DMS 273 (cell line): Measurements from ENCODE around the gene LARGE1.
"Not testable (repeated sequence)": the region's sequence is repeated elsewhere in the genome, so short reads cannot be mapped to it uniquely, and the experiment has no call there.

Source experiments
- DNase-seq: peaks from one replicate; lab custom pipeline; 2025; ENCODE audit not compliant: unreplicated experiment; lab: John Stamatoyannopoulos, UW

The LARGE1 gene

DNA sequence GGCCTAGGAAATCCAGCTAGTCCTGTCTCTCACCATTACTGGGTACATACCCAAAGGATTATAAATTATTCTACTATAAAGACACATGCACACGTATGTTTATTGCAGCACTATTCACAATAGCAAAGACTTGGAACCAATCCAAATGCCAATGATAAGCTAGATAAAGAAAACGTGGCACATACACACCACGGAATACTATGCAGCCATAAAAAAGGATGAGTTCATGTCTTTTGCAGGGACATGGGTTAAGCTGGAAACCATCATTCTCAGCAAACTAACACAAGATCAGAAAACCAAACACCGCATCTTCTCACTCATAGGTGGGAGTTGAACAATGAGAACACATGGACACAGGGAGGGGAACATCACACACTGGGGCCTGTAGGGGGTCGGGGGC lies 61.6 kb downstream of the LARGE1 start:
- DNase-seq: not testable (repeated sequence)

DNA sequence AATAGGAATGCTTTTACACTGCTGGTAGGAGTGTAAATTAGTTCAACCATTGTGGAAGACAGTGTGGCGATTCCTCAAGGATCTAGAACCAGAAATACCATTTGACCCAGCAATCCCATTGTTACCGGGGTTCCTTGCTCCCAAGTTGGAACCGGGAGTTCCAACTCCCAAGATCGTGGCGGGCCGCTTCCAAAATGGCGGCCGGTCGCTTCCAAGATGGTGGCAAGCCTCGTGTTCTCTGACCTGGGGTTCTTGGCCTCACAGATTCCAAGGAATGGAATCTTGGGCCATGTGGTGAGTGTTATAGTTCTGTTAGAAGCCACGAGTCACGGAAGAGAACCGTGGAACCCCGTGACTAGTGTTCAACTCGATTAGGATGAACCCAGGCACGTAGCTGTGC lies 62.5 kb downstream of the LARGE1 start:
- DNase-seq: not testable (repeated sequence)

DNA sequence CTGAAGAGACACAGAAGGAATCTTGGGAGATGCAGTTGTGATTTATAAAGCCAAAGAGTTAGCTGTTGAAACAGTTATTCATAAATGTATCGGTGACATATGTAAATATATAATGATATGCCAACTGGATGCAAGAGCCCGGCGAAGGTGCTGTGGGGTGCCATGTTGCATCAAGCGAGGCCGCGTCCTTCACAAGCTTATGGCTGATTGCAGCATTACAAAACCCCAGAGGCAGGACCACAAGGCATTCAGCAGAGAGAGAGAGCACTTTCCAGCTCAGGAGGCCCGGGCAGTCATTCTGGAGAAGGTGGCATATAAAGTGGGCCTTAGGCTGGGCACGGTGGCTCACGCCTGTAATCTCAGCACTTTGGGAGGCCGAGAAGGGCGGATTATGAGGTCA lies 65.6 kb downstream of the LARGE1 start:
- no peak for DNase-seq

DNA sequence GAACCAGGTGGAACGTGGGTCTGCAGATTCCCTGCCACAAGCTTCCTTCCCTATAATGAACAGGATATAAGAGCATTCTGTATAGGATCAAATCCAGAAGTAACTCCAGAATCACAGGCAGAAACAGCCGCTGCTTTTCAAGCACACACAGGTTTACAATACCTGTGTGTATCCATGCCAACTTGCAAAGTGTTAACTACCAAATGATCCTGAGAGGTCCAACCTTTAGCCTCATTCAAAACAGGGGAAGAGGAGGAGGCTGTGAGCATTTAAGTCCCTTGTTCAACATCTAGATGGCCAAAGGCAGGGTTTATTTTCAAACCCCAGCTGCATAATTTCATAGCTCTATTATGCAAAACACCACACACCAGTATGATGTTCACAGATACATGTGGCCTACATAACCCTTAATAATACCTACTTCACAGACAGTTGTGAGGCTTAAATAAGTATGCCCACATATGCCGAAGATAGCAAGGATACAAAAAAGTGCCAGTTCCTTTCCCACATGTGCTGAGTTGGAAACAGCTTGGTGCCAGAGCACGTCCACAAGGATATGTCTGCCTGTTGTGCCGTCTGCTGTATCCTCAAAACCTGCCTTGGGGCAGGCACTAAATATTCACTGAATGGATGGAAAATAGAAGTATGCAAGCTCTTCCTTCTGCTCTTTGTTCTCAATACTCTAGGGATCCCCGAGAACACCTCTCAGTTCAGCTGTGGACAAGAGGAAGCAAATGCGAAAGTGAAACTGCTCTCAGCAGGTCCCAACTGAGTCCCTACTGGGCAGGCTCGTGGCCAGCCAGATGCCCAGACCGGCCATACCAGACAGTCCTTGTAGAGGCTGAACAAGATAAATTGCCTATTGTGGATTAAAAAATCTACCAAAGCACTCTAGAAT lies 66.8 kb downstream of the LARGE1 start:
- peak; percentile 62 for DNase-seq

DNA sequence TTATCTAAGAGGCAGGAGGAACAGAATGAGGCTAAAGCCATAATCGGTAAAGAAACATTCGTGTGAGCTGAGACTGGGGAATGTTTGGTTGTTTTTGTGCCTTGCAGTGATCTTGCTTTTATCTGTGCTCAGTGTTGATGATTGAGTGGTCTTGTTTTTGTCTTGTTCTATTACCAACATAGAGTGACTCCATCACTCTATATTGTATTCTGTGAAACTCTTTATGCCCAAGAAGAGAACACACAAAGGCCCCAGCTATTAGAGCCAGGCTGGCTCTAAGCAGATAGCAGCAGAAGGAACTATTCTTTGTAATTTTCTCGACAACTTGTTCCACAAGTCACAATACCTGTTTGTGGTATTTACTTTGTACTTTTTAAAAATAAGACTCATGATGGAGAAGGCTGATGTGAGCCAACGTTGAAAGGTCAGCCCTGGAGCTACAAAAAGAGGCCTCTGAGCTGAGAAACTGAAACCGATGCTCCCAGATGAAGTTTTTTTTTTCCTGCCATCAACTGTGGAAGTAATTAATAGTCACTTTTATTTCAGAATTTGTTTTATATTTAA lies 68.4 kb downstream of the LARGE1 start:
- no peak for DNase-seq

DNA sequence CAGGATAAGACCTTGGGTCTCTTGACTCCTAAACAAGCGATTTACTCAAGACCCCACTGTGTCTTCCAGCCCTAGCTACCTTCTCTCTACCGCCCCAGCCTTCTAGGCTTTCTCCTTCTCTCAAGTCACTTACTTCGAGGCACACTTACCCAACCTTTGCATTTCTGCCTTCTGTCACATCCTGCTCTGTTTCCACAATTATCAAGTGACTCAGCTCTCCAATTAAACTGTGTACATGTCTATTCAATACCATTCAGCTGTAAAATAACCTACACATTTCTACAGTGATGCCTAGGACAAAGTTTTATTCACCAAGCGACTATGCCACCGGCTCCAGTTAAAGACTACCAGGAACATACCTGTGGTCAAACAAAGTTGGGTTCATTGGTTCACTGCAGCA lies 69.0 kb downstream of the LARGE1 start:
- DNase-seq: peak; percentile 6

DNA sequence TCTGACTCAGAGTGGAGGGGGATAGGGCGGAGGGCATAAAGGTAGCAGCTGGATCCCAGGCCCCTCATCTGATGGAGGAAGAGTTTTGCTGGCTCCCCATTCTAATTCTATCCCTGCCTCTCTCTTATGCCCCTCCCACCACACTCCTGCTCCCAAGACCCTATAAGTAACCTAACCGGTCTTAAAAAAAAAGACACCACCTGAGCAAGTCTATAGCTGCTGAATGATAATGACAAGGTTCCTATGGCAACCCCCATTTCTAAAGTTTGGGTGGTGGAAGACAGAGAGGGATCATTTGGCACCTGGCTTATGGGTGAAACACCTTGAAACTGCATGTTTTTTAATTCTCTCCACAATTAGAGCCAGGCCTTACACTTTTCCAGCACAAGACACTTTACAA lies 69.6 kb downstream of the LARGE1 start:
- DNase-seq: no peak

DNA sequence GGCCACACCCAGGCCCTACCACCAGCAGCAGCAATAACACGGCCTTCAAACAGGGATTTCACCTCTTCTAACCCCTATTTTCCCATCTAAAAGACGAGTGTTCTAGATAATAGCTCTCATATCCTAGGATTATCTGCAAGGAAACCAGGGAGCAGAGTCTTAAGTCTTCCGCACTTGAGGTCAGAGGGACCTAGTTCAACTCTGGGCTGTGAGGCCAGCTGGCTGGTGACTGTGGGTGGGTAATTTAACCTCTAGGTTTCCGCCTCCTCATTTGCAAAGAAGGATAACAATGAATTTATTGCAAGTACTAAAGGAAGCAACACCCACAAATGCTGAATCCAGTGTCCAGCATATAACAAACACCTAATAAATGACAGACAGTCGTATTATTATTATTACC lies 70.1 kb downstream of the LARGE1 start:
- DNase-seq: no peak

DNA sequence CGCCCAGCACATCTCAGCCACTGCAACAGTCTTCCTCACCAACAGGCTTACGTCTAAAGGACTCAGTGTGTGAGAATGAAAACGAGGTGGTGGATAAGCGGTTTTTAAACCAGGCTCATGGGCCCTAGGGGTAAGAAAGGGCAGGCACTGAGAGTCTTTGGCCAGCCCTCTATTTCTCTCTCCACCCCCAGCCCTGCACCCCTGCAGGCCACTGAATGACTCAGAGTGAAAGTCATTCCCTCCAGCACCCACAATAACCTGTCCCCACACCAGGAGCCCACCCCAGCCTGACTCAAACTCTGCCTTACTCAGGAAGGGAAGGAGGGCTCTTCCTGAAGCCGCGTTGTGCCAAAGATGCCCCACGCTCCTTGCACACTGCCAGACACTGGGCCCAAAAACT lies 72.0 kb downstream of the LARGE1 start:
- DNase-seq: no peak

DNA sequence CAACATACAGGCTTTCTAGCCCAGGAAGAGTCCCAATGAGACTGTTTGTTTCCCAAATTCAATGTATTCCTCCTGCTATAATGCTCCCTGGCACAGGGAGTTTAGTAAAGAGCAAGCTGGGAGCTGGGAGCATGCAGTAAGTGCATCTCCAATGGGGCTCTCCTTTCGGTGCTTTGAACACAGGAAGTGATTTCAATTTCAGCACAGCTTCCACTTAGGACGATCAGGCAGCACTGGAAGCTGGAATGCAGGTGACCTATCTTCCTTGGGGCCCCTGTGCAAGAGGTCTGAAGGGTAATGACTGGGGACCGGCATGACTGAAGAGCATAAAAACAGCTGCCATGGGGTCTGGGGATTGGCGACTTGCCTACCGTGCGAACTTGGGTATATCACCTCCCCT lies 76.0 kb downstream of the LARGE1 start:
- DNase-seq: no peak

DNA sequence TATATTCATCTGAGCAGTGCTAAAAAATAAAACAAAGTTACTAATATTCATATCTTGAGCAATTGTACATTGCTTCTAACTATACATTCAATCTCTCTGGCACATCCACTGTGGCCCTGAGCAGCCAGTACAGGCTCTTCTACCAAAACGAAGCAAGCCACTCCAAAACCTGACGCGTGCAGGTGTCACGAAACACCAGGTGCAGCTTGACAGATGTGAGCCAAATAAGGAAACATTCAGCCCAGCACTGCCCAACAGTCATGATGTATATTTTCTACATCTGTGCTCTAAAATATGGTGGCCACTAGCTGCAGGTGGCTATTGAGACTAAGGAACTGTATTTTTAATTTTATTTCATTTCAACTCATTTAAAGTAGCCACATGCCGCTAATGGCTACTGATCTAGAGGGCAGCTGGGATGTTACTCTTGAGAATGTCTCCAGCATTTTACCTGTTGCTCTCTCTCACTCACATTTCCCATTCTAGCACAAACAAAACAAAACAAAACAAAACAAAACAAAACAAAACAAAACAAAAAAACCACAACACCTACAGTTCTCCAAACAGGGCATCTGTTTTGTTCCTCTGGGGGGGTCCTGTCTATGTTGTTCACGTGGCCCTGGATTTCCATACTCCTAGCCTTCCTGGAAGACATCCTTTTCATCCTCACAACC lies 77.7 kb downstream of the LARGE1 start:
- DNase-seq: no peak

DNA sequence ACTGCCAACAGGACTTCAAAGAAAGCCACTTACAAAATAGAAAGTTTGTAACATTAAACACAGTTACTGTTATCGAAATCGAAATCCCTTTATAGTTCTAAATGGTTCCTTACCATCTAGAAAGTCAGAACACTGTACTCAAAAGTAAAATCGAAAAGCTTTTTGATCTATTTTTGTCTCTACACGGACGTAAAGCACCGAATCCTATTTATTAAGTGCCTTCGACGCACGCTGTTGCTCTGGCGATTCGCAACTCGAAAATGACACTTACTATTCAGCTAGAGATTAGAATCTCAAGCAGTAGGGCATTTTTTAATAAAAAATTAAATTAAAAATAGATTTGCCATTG lies 78.3 kb downstream of the LARGE1 start:
- DNase-seq: no peak

DNA sequence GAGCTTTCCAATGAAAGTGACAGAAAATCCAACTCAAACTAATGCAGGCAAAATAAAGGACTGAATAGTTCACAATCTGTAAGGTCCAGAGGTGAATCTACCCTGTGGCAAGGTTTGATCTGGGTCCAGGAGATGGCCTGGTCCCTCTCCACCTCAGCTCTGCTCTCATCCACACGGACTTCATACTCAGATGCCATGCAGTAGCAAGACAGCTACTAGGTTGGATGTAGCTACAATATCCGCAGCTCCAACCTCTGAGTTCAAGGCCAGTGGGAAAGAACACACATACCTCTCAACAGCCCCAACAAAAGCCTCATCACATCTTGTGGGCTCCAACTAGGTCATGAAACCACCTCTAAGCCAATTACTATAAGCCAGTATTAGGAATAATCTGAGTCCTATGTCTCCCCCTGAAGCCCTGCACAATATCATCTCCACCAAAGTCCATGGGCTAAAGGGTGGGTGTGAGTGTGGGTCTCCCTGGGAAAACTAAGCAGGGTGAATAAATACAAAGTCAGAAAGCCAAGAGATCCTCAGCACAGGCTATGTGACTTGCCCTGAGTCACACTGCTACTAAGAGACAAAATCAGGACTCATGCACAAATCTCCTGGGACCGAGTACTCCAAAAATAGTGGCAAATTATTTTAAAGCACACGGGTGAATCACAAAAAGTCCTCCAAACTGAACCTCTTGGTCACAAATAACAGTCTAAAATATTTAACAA lies 78.8 kb downstream of the LARGE1 start:
- no peak for DNase-seq

DNA sequence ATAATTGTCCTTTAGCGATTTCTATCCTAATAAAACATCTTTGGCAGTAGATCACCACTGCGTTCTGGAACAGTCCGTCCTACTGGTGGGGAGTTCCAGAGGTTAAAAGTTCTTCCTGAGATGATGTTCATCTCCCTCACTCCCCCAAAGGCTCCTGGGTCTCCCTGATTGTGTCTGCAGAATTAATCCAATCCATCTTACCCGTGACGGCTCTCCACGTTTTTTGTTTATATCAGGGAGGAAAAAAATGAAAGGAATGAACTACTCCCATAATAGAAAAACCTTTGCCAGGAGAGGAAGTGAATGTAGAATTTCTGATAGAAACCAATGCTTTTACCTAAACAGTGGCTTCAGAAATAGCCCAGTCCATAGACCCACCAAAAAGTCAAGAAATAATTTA lies 81.6 kb downstream of the LARGE1 start:
- DNase-seq: no peak

DNA sequence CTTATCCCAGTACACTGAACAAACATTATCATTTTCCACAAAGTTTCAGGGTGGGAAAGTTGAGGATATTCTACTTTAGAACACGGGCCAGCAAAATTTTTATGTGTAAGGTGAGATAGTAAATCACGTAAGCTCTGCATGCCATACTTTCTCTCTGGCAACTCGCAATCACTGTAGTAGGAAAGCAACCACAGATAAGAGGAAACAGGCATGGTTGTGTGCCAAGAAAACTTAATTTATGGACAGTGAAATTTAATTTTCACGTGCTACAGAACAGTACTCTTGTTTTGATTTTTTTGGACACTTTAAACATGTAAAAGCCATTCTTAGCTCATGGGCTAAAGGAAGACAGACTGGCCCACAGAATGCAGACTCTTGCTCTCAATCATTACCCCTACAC lies 82.5 kb downstream of the LARGE1 start:
- no peak for DNase-seq

DNA sequence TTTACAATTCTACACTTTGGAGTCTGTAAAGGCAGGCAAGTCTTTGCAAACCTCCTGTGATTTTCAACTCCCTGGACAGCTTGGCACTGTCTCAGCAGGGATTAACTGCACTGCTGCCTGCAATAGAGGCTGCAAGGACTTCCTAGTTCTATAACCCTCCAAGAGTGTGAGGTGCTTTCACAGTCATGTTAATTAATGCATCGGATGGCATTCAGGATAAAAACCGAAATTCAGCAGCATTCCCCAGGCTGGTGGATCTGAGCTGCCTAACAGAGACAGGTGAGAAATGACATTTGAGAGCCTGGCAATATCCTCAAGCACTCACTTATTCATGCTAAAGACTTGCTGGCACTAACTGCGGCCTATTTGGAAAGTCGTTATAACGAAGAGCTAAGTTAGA lies 85.0 kb downstream of the LARGE1 start:
- DNase-seq: peak; percentile 38

DNA sequence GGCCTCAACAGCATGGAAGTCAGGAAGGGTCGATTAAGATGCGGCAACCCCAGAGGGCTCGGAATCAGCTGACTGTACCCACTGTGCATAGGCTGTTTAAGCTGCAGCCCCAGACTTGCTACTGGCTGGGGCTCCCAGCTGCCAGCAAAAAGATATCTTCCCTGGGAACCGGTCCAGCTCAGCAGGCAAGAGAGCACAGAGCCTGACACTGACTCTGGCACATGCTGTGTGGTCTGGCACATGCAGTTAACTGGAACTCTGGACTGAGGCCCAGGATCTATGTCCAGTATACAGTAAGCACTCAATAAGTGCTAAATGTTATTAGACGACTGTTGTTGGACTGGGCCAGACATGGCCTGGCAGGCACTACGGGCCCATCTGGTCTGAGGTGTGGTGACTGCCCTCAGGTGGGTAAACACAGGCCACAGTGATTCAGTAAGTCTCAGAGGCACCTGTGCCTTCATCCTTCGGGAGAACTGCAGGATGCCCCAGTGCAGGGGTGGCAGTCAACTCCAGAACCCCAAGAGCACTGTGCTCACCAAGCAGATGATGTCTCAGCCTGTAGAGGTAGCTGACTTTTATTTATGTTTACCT lies 87.6 kb downstream of the LARGE1 start:
- peak; percentile 51 for DNase-seq

DNA sequence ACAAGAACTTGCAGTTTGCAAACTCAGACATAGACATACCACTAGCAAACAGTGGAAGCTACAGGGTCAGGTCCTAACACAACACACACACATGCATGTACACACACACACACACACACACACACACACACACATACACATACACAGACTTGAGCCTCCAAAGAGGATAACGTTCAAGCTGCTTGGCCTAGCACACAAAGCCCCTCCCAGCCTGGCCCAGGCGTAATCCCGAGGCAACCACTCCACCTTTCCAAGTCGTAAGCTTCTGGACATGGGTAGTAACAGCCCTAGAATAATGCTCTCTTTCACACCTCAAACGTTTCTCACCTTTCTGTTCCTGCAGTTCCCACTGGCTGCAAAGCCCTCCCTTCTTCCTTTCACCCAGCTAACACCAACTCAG lies 88.6 kb downstream of the LARGE1 start:
- no peak for DNase-seq

DNA sequence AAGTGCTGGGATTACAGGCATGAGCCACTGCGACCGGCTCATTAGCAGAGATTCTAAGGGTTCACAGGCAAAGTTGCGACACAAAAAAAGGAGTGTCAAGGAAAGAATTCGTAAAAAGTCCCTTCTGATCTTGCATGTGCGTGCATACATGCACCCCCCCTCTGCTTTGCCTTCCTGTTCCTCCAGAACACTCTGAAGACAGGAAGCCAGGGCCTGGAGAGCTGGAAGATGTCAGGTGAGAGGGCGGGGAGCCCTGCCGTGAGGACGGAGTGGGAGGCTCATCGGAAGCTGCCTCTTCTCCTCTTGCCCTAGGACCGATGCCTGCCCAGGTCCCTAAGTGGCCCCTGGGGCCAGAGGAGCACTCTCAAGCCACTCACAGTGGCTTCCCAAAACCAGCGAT lies 89.1 kb downstream of the LARGE1 start:
- DNase-seq: no peak

DNA sequence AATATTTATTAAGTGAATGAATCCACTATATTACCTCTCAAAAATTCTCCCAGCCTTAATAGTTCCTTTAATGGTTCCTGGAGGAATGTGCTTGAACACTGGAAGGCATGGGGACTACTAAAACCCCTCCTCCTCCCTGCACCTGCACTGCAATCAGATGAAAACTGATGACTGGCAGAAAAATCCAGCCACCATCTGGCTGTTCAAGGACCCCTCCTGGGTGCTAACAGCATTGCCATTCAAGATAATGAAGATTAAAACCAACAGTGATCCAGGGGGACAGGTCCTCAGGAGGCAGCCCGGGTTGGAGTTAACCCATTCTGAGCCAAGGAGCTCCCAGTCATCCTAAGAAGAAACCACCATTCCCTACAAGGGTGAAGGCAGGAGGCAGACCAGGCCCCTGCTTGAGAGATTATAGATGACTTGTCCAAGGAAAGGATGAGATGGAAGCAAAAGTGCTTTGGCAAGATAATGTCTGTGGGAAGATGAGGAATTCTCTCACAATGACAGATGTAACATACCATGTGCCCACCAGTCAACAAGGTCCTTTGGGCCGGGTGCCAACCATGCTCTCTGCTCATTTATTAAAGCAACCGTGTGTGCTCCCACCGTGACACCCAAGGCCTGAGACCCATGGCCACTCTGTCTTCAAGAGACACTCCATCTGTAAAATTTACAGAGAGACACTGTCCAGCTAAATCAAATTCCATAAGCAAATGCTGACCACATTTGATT lies 90.6 kb downstream of the LARGE1 start:
- peak; percentile 72 for DNase-seq

DNA sequence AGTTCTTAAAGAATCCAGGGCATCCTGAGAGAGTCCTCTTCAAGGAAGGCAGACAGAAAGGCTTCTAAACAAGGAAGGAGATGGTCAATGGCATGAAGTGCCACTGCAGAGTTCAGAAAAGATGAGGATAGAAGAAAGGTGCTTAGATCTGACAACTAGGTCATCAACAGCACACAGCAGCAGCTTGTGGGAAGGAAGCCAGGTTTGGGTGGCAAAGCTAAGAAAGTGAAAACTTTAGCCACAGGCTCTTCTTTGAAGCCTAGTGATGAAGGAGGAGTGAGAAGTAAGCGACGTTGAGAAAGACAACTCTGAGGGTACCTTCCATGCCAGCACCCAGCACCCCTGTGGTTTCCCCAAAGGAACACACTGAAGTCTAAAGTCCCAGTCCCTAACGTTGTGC lies 92.0 kb downstream of the LARGE1 start:
- DNase-seq: no peak
